ENCODE measurements around the gene SPHK2. TPM values are rescaled to one million over a fixed set of nuclear protein-coding genes. Genes with fewer than 3 reads are reported as not detected.

SPHK2 gene
- total and polyA plus RNA-seq, 2 of the 8 experiments (the other 6 are each of a cell fraction or from before 2014, with no cell fraction given), result 43.9 to 60.9 TPM

GRCh38 chr19:48634424-48635262 is 15.3 kb downstream of the SPHK2 start:
- WGBS, 2 experiments (ENCODE audit: extremely low coverage in 1 of 2, insufficient coverage in 1 of 2, insufficient read length in 1 of 2, insufficient replicate concordance in 2 of 2, low coverage in 1 of 2, low lambda C conversion rate in 2 of 2, missing lambda C conversion rate in 1 of 2), result 20% methylated on average over 21 of the region's 37 CpGs; no CpG with 5 or more reads in 1 of the 2 experiments
- H4K20me1 ChIP-seq (replicated peaks in 1 of 2; ENCODE audit: control insufficient read depth in 1 of 2, insufficient read depth in 2 of 2, low read length in 2 of 2), result peaks cover 0 to 4% of the 10 kb centered on the region in 2 experiments
- H3K4me3 ChIP-seq (ENCODE audit: extremely low read depth in 1 of 4, insufficient read depth in 2 of 4, low read depth in 3 of 4, low read length in 4 of 4), result peak overlapping the region; percentile 22 to 74 (median 47); a peak in 6 of 8 replicates
- peak; percentile 79 for TF ChIP-seq POLR2AphosphoS5 (IDR thresholded peaks at IDR 0.05; ENCODE audit: low read depth, low read length)
- peak; percentile 65; the same call in 1 of the 2 replicates for TF ChIP-seq SP1 (IDR thresholded peaks at IDR 0.05; ENCODE audit: low read depth, low read length)
- no peak for TF ChIP-seq MAFK (IDR thresholded peaks at IDR 0.05; ENCODE audit: low read depth, low read length)
- TF ChIP-seq, protein P1, sequence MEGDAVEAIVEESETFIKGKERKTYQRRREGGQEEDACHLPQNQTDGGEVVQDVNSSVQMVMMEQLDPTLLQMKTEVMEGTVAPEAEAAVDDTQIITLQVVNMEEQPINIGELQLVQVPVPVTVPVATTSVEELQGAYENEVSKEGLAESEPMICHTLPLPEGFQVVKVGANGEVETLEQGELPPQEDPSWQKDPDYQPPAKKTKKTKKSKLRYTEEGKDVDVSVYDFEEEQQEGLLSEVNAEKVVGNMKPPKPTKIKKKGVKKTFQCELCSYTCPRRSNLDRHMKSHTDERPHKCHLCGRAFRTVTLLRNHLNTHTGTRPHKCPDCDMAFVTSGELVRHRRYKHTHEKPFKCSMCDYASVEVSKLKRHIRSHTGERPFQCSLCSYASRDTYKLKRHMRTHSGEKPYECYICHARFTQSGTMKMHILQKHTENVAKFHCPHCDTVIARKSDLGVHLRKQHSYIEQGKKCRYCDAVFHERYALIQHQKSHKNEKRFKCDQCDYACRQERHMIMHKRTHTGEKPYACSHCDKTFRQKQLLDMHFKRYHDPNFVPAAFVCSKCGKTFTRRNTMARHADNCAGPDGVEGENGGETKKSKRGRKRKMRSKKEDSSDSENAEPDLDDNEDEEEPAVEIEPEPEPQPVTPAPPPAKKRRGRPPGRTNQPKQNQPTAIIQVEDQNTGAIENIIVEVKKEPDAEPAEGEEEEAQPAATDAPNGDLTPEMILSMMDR (IDR thresholded peaks at IDR 0.05; ENCODE audit: control extremely low read depth in 1 of 3, insufficient read depth in 1 of 3, low read depth in 1 of 3, low read length in 3 of 3), result no peak
- peak; percentile 28 for TF ChIP-seq ASH2L (IDR thresholded peaks at IDR 0.05; ENCODE audit: low read length)
- 0 out of 2 replicates have a peak, but pooled peaks have one; percentile 11 for TF ChIP-seq RXRA (IDR thresholded peaks at IDR 0.05; ENCODE audit: insufficient read depth, low read depth, low read length)
- no peak; the same call in 1 of the 2 replicates for TF ChIP-seq SP4 (IDR thresholded peaks at IDR 0.05; ENCODE audit: low read length)

More at GRCh38 chr19:48634424-48635262, 15.3 kb downstream of the SPHK2 start:
- H2BK20ac ChIP-seq (ENCODE audit: low read length), result 0 out of 2 replicates have a peak overlapping the region, but pooled peaks have one; percentile 61
- H4K91ac ChIP-seq (replicated peaks; ENCODE audit: insufficient read length, low read length), result peak overlapping the region; percentile 11
- H3K14ac ChIP-seq (ENCODE audit: insufficient read length), result no peak overlapping the region
- peaks cover 9 to 33% (median 28%) of the 10 kb centered on the region in 4 experiments for H3K4me1 ChIP-seq (replicated peaks in 1 of 4; ENCODE audit: control insufficient read depth in 3 of 4, insufficient read depth in 4 of 4, low read length in 3 of 4)
- peaks cover 0 to 2% (median 0%) of the 10 kb centered on the region in 4 experiments; a peak in 2 of 7 replicates for H3K27me3 ChIP-seq (replicated peaks in 1 of 4; ENCODE audit: control insufficient read depth in 3 of 4, extremely low read depth in 1 of 4, insufficient read depth in 3 of 4, low read length in 3 of 4)
- H3K79me1 ChIP-seq (ENCODE audit: low read depth, low read length), result no peaks in the 10 kb centered on the region
- H3K23me2 ChIP-seq (ENCODE audit: low read depth, low read length), result peaks cover 30% of the 10 kb centered on the region
- H3K23ac ChIP-seq (ENCODE audit: insufficient read length), result no peak overlapping the region
- peak overlapping the region in 1 of 4 experiments; percentile 17; a peak in 1 of 7 replicates for H3K9ac ChIP-seq (replicated peaks in 1 of 4; ENCODE audit: extremely low read depth in 1 of 4, low read depth in 3 of 4, low read length in 3 of 4)
- H3K9me3 ChIP-seq (ENCODE audit: insufficient read depth in 2 of 2, low read depth in 1 of 2, low read length in 1 of 2), result no peaks in the 10 kb centered on the region
- H4K5ac ChIP-seq (ENCODE audit: insufficient read length, low read depth, low read length), result no peak overlapping the region
- no peaks in the 10 kb centered on the region for H3K79me2 ChIP-seq (ENCODE audit: control insufficient read depth in 1 of 2, insufficient read depth in 2 of 2, low read length in 2 of 2)
- H2AK5ac ChIP-seq (ENCODE audit: low read depth, low read length), result no peak overlapping the region
- DNase-seq (ENCODE audit: low read depth in 1 of 2, low spot score in 2 of 2) (peak; percentile 90 to 97), FAIRE-seq (peak; percentile 66)
- H3K36me3 ChIP-seq (ENCODE audit: control insufficient read depth in 2 of 4, insufficient read depth in 4 of 4, low read length in 3 of 4), result no peaks in the 10 kb centered on the region
- H3K4ac ChIP-seq (replicated peaks; ENCODE audit: insufficient read length, low read depth, low read length), result no peak overlapping the region
- H2BK15ac ChIP-seq (ENCODE audit: low read length), result no peak overlapping the region
- no peak overlapping the region for H2AFZ ChIP-seq (ENCODE audit: low read length)
- H2BK5ac ChIP-seq (ENCODE audit: low read depth, low read length), result peak overlapping the region; percentile 5; the same call in 1 of the 2 replicates
- no peak overlapping the region for H2BK12ac ChIP-seq (ENCODE audit: low read depth, low read length)
- H3K4me2 ChIP-seq (ENCODE audit: insufficient read depth in 1 of 2, low read depth in 2 of 2, low read length in 2 of 2), result peak overlapping the region; percentile 59 to 94
- H3K27ac ChIP-seq (ENCODE audit: low read depth, low read length), result no peak overlapping the region
- peak overlapping the region; percentile 91 for H3K18ac ChIP-seq (ENCODE audit: extremely low read depth, low read length)
- no peak overlapping the region for H3K56ac ChIP-seq (replicated peaks; ENCODE audit: insufficient read length, low read depth, low read length)
- H2BK120ac ChIP-seq (replicated peaks; ENCODE audit: low read depth, low read length), result no peak overlapping the region
- POLR2A ChIA-PET (ENCODE audit: partially characterized antibody), result interaction anchor here (0.6 to 30.9 kb wide), 5 partner anchors 11 to 324 kb away, joined by 3 to 788 read pairs (median 3); partner anchors contain the start of genes CA11, FAM83E, NUCB1 and RPL18
- CTCF ChIA-PET (ENCODE audit: partially characterized antibody), result interaction anchor here (0.6 to 1.5 kb wide), 3 partner anchors 11 to 100 kb away, joined by 3 to 4 read pairs (median 3); no protein-coding TSS in a partner anchor
- no peak overlapping the region for H4K8ac ChIP-seq (ENCODE audit: extremely low read depth, insufficient read depth, low read length)

All from H1 (cell line).